BLaER1 (cell line): ENCODE results near the gene NCR1.
A peak's percentile ranks its signal among the peaks of the same experiment; 100 is the strongest.
"Not testable (repeated sequence)": the region's sequence is repeated elsewhere in the genome, so short reads cannot be mapped to it uniquely, and the experiment has no call there.

Source experiments
- H3K27ac ChIP-seq: shearing (Covaris generic); formaldehyde crosslinking; 2 replicates; pipeline ENCODE4 v1.8.1; 2022
- H3K27me3 ChIP-seq: shearing (Covaris generic); formaldehyde crosslinking; 2 replicates; pipeline ENCODE4 v1.8.1; 2022
- H3K36me3 ChIP-seq: shearing (Covaris generic); formaldehyde crosslinking; 2 replicates; pipeline ENCODE4 v1.8.1; 2022
- H3K4me1 ChIP-seq: shearing (Covaris generic); formaldehyde crosslinking; 2 replicates; pipeline ENCODE4 v1.8.1; 2022
- H3K4me2 ChIP-seq: shearing (Covaris generic); formaldehyde crosslinking; 2 replicates; pipeline ENCODE4 v1.8.1; 2022
- H3K4me3 ChIP-seq: shearing (Covaris generic); formaldehyde crosslinking; 2 replicates; pipeline ENCODE4 v1.8.1; 2022
- H3K9ac ChIP-seq: shearing (Covaris generic); formaldehyde crosslinking; 2 replicates; pipeline ENCODE4 v1.8.1; 2022
- H3K9me3 ChIP-seq: shearing (Covaris generic); formaldehyde crosslinking; 2 replicates; pipeline ENCODE4 v1.8.1; 2022
- H4K20me1 ChIP-seq: shearing (Covaris generic); formaldehyde crosslinking; 2 replicates; pipeline ENCODE4 v1.8.1; 2022
- Cebpa-rat ChIP-seq: shearing (Covaris generic); IDR thresholded peaks from 2 replicates; pipeline ENCODE4 v1.8.1; 2022

Gene NCR1

GRCh38 chr19:54905421-54905802, 536 bp upstream of the NCR1 start:
- Histone ChIP-seq H3K36me3 (no peaks in the 10 kb centered on the region), H3K4me2 (peak overlapping the region; percentile 66), H3K27me3 (no peaks in the 10 kb centered on the region), H3K27ac (peak overlapping the region; percentile 84), H4K20me1 (no peaks in the 10 kb centered on the region), H3K9me3 (peaks cover 4% of the 10 kb centered on the region; the same call in 1 of the 2 replicates), H3K4me3 (0 out of 2 replicates have a peak overlapping the region, but pooled peaks have one; percentile 1), H3K9ac (peak overlapping the region; percentile 34), H3K4me1 (peaks cover 24% of the 10 kb centered on the region)
- no peak for TF ChIP-seq Cebpa-rat

- peaks cover 24% of the 10 kb centered on the region for H3K4me1 ChIP-seq
- H3K27ac ChIP-seq = no peak overlapping the region; the same call in 1 of the 2 replicates
- no peaks in the 10 kb centered on the region for H3K27me3 ChIP-seq
- H3K4me2 ChIP-seq = no peak overlapping the region
- H3K9ac ChIP-seq = no peak overlapping the region
- H4K20me1 ChIP-seq = no peaks in the 10 kb centered on the region
- peaks cover 4% of the 10 kb centered on the region; the same call in 1 of the 2 replicates for H3K9me3 ChIP-seq
- no peaks in the 10 kb centered on the region for H3K36me3 ChIP-seq
- no peak overlapping the region for H3K4me3 ChIP-seq
- TF ChIP-seq Cebpa-rat = no peak
Measured at GRCh38 chr19:54906819-54907218, 871 bp downstream of the NCR1 start.

DNA sequence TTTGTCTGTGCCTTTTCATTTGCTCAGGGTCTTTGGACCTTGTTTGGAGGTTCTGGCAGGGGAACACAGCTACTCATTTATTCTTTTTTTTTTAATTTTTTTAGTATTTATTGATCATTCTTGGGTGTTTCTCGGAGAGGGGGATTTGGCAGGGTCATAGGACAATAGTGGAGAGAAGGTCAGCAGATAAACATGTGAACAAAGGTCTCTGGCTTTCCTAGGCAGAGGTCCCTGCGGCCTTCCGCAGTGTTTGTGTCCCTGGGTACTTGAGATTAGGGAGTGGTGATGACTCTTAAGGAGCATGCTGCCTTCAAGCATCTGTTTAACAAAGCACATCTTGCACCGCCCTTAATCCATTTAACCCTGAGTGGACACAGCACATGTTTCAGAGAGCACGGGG, 2.0 kb downstream of the NCR1 start:
- H4K20me1 ChIP-seq, H3K4me3 ChIP-seq, H3K9ac ChIP-seq, H3K27me3 ChIP-seq, H3K36me3 ChIP-seq, H3K4me2 ChIP-seq, H3K9me3 ChIP-seq, H3K27ac ChIP-seq: not testable (repeated sequence)
- H3K4me1 ChIP-seq = peaks cover 24% of the 10 kb centered on the region

DNA sequence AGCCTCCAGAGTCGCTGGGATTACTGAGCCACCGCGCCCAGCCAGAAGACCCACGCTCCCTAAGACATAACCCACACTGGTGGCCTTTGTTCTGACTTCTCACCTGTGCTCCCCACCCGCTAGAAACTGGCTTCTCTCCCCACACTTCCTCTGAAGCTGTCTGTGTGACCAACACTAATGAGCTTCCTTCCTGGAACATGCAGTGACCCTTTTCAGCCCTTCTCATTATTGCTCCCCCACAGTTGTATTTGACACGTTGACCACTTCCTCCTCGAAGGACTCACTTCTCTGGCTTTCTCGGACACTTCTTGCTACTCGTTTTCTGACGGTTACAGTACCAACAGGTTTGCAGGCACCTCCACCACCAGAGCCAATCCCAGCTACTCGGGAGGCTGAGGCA, 10.9 kb downstream of the NCR1 start:
- H3K27me3 ChIP-seq = no peaks in the 10 kb centered on the region
- no peaks in the 10 kb centered on the region for H4K20me1 ChIP-seq
- H3K4me2 ChIP-seq = peak overlapping the region; percentile 81
- TF ChIP-seq Cebpa-rat = no peak
- peaks cover 64% of the 10 kb centered on the region for H3K4me1 ChIP-seq
- no peak overlapping the region for H3K9ac ChIP-seq
- H3K36me3 ChIP-seq = no peaks in the 10 kb centered on the region
- H3K4me3 ChIP-seq = no peak overlapping the region
- H3K27ac ChIP-seq = 0 out of 2 replicates have a peak overlapping the region, but pooled peaks have one; percentile 26
- no peaks in the 10 kb centered on the region for H3K9me3 ChIP-seq

DNA sequence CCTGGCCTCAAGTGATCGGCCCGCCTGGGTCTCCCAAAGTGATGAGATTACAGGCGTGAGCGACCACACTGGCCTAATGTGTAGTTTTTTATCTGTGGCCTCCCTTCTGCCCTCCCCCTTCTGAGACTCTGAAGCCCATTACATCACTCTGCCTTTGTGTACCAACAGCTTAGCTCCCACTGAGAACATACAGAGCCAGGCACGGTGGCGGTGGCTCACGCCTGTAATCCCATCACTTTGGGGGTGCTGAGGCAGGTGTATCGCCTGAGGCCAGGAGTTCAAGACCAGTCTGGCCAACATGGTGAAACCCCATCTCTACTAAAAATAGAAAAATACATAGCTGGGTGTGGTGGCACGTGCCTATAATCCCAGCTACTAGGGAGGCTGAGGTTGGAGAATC, 12.6 kb downstream of the NCR1 start:
- no peak overlapping the region for H3K4me3 ChIP-seq
- no peak for TF ChIP-seq Cebpa-rat
- H3K4me1 ChIP-seq = peaks cover 69% of the 10 kb centered on the region
- H3K4me2 ChIP-seq = peak overlapping the region; percentile 81
- H3K9me3 ChIP-seq = no peaks in the 10 kb centered on the region
- H3K9ac ChIP-seq = no peak overlapping the region
- H3K27me3 ChIP-seq = no peaks in the 10 kb centered on the region
- no peaks in the 10 kb centered on the region for H4K20me1 ChIP-seq
- peak overlapping the region; percentile 55 for H3K27ac ChIP-seq
- no peaks in the 10 kb centered on the region for H3K36me3 ChIP-seq

DNA sequence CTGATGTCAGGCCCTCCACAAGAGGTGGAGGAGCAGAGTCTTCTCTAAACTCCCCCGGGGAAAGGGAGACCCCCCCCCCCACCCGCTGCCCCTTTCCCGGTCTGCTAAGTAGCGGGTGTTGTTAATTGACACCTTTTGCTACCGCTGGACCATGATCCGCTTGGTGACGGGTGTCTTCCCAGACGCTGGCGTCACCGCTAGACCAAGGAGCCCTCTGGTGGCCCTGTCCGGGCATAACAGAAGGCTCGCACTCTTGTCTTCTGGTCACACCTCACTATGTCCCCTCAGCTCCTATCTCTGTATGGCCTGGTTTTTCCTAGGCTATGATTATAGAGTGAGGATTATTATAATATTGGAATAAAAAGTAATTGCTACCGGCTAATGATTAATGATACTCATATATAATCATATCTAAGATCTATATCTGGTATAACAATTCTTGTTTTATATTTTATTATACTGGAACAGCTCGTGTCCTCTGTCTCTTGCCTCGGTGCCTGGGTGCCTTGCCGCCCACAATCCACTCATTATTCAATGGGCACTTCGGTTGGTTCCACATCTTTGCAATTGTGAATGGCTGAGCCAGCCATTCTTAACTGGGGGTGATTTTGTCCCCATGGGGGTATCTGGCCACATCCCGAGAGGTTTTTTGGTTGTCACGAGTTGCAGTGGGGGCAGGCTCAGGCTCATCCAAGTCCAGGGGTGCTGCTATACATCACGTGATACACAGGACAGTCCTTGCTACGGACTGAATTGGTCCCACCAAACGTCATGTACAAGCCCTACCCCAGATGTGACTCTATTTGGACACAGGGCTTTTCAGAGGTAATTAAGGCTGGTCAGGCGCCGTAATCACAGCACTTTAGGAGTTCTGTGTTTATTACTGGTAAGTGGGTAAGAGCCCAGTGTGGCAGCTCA, 14.0 kb downstream of the NCR1 start:
- H3K9me3 ChIP-seq, H3K4me3 ChIP-seq, H3K9ac ChIP-seq, H3K36me3 ChIP-seq, H3K27me3 ChIP-seq, H4K20me1 ChIP-seq: not testable (repeated sequence)
- Histone ChIP-seq H3K4me2 (peak overlapping the region; percentile 72), H3K27ac (peak overlapping the region; percentile 40; the same call in 1 of the 2 replicates), H3K4me1 (peaks cover 71% of the 10 kb centered on the region)

DNA sequence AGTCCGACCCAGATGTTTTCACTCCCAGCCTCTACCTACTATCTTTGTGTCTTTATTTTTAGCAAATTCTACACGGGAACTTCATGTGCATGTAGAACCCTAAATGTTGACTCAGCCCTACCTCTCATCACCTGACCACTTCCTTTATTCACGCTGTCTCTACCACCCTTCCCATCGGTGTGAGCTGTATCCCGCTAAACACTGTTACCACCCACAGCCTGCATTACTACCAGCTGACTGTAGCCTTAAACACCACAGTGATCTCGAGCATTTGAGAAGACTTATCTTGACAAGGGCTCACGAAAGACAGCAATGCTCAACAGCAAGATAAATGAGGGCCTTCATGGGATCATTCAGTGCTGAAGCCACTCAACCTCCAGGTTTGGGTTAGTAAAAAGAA, 15.1 kb downstream of the NCR1 start:
- peaks cover 59% of the 10 kb centered on the region for H3K4me1 ChIP-seq
- H3K27ac ChIP-seq = no peak overlapping the region
- H3K4me3 ChIP-seq = no peak overlapping the region
- no peaks in the 10 kb centered on the region for H4K20me1 ChIP-seq
- H3K36me3 ChIP-seq = no peaks in the 10 kb centered on the region
- H3K9me3 ChIP-seq = no peaks in the 10 kb centered on the region
- peak overlapping the region; percentile 72 for H3K4me2 ChIP-seq
- no peak overlapping the region for H3K9ac ChIP-seq
- TF ChIP-seq Cebpa-rat = no peak
- H3K27me3 ChIP-seq = no peaks in the 10 kb centered on the region

DNA sequence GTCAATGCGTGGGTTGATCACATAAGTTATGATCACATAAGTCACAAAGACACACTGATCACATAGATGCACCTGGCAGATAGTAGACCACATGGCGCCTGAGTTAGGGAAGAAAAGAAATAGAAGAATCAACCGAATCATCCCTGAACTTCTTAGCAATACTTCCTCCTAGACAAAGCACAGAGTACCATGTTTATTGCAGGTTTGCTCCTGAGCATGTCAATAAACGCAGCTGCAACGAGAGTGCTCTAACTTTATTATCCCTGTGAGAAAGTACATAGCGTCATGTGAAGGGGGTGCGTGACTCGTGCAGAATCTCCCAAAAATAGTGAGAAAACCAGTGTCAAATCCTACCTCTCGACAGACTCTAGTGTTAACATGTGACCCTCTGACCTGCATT, 17.3 kb downstream of the NCR1 start:
- no peak for TF ChIP-seq Cebpa-rat
- Histone ChIP-seq H3K4me1 (peaks cover 37% of the 10 kb centered on the region), H3K27ac (no peak overlapping the region), H3K9ac (no peak overlapping the region), H3K36me3 (no peaks in the 10 kb centered on the region), H3K9me3 (peaks cover 18% of the 10 kb centered on the region), H3K4me2 (0 out of 2 replicates have a peak overlapping the region, but pooled peaks have one; percentile 6), H3K27me3 (no peaks in the 10 kb centered on the region), H4K20me1 (no peaks in the 10 kb centered on the region), H3K4me3 (no peak overlapping the region)

- TF ChIP-seq Cebpa-rat = no peak
- H3K36me3 ChIP-seq = no peaks in the 10 kb centered on the region
- H4K20me1 ChIP-seq = no peaks in the 10 kb centered on the region
- H3K9ac ChIP-seq = no peak overlapping the region
- H3K27ac ChIP-seq = no peak overlapping the region
- no peak overlapping the region for H3K4me3 ChIP-seq
- H3K9me3 ChIP-seq = peaks cover 27% of the 10 kb centered on the region
- H3K27me3 ChIP-seq = no peaks in the 10 kb centered on the region
- H3K4me1 ChIP-seq = peaks cover 6% of the 10 kb centered on the region; the same call in 1 of the 2 replicates
- H3K4me2 ChIP-seq = no peak overlapping the region
Measured at GRCh38 chr19:54928299-54928698, 22.4 kb downstream of the NCR1 start.

GRCh38 chr19:54937926-54938325, 32.0 kb downstream of the NCR1 start:
- Histone ChIP-seq H3K27ac (no peak overlapping the region), H3K9ac (no peak overlapping the region), H3K9me3 (no peaks in the 10 kb centered on the region), H3K4me1 (peaks cover 27% of the 10 kb centered on the region), H3K4me3 (no peak overlapping the region), H4K20me1 (no peaks in the 10 kb centered on the region), H3K36me3 (no peaks in the 10 kb centered on the region), H3K4me2 (peak overlapping the region; percentile 37), H3K27me3 (no peaks in the 10 kb centered on the region)
- no peak for TF ChIP-seq Cebpa-rat
